ENCODE results near the gene ANKS1B.

ANKS1B gene

DNA sequence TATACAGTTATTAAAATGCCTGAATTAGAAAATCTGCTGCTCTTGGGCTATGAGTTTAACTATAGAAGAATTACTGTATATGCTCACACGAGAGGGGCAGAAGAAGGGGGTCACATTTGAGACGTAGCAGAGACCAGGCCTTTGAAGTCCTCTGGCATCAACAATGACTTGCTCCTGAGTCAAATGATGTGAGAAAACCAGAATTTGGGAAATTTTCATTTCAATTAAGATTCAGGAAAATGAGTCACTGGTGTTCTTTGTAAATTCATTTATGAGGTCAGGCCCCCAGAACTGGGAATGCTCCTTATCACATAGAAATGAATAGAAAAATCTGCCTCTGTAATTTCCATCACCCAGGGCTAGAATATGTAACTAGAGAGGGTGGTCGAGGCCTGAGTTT lies 1246.7 kb downstream of the ANKS1B start:
- Histone ChIP-seq H3K4me1 (peaks cover 14% of the 10 kb centered on the region), H3K4me3 (ENCODE audit: low read depth, low read length) (no peak overlapping the region), H3K36me3 (no peaks in the 10 kb centered on the region), H3K27me3 (no peaks in the 10 kb centered on the region; the same call in 1 of the 2 replicates), H3K9me3 (no peaks in the 10 kb centered on the region)
- DNase-seq, result no peak
- TF ChIP-seq, protein P1, sequence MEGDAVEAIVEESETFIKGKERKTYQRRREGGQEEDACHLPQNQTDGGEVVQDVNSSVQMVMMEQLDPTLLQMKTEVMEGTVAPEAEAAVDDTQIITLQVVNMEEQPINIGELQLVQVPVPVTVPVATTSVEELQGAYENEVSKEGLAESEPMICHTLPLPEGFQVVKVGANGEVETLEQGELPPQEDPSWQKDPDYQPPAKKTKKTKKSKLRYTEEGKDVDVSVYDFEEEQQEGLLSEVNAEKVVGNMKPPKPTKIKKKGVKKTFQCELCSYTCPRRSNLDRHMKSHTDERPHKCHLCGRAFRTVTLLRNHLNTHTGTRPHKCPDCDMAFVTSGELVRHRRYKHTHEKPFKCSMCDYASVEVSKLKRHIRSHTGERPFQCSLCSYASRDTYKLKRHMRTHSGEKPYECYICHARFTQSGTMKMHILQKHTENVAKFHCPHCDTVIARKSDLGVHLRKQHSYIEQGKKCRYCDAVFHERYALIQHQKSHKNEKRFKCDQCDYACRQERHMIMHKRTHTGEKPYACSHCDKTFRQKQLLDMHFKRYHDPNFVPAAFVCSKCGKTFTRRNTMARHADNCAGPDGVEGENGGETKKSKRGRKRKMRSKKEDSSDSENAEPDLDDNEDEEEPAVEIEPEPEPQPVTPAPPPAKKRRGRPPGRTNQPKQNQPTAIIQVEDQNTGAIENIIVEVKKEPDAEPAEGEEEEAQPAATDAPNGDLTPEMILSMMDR (IDR thresholded peaks at IDR 0.05; ENCODE audit: low read depth, low read length), result no peak

DNA sequence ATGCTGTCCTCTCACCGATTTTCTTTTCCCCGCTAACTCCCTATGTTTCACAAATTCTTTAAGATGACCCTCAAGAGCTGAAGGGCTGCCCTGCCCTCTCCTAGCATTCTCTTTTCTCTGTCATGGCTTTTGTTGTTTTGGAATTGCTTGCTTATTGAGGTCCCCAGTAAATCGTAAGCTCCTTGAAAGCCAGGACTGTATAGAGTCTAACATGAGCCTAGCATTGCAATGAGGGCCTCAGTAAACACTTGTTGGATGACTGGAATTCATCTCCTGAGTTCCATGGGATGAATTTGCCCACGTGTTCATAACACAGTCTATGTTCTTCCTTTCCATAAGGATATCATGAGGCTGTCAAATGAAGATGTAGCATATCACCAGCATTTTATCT lies 1247.4 kb downstream of the ANKS1B start:
- no peaks in the 10 kb centered on the region for H3K36me3 ChIP-seq
- no peaks in the 10 kb centered on the region; the same call in 1 of the 2 replicates for H3K27me3 ChIP-seq
- H3K9me3 ChIP-seq, result no peaks in the 10 kb centered on the region
- peaks cover 14% of the 10 kb centered on the region for H3K4me1 ChIP-seq
- TF ChIP-seq, protein P1 (IDR thresholded peaks at IDR 0.05; ENCODE audit: low read depth, low read length), result no peak
- DNase-seq, result no peak
- no peak overlapping the region for H3K4me3 ChIP-seq (ENCODE audit: low read depth, low read length)

DNA sequence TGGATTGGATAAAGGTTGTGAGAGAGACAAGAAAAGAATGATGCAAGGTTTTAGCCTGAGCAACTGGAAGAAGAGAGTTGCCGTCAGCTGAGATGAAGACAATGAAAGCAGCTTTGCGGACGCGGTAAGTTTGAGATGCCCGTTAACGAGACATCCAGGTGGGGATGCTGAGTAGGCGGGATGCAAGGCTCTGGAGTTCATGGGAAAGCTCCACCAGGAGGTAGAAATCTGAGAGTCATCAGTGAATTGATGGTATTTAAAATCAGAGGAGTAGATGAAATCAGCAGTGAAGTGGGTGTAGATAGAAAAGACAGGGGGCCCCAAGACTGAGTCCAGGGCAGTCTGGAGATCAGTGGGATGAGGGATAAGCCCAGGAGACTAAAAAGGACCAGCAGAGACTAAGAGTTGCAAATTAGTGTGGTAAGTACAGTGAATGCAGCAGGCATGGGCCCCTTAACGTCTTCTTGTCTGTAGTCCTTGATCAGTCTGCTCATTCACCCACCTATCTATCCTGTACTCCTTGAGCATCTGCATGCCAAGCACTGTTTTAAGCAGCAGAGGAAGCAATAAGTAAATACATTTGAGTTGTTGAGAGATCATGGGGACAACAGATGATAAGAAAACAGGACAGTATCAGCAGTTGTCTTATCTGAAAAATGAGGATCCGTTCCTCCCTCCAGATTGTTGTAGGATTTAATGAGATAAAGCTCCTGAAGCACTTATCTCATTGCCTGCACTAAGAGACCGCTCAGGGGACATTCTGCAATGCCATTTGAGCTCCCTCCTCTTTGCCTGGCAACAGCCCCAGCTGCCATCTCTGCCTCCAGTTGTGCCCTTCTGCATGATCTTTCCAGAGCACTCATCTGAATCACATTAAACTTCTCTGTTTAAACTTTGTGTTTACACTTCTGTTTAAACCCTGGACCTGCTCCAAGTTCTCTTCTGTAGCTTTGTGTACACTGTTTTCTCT lies 1248.1 kb downstream of the ANKS1B start:
- H3K9me3 ChIP-seq, result no peaks in the 10 kb centered on the region
- DNase-seq, result peak; percentile 48
- no peaks in the 10 kb centered on the region; the same call in 1 of the 2 replicates for H3K27me3 ChIP-seq
- H3K4me3 ChIP-seq (ENCODE audit: low read depth, low read length), result no peak overlapping the region
- peaks cover 14% of the 10 kb centered on the region for H3K4me1 ChIP-seq
- no peaks in the 10 kb centered on the region for H3K36me3 ChIP-seq
- TF ChIP-seq, protein P1 (IDR thresholded peaks at IDR 0.05; ENCODE audit: low read depth, low read length), result no peak

DNA sequence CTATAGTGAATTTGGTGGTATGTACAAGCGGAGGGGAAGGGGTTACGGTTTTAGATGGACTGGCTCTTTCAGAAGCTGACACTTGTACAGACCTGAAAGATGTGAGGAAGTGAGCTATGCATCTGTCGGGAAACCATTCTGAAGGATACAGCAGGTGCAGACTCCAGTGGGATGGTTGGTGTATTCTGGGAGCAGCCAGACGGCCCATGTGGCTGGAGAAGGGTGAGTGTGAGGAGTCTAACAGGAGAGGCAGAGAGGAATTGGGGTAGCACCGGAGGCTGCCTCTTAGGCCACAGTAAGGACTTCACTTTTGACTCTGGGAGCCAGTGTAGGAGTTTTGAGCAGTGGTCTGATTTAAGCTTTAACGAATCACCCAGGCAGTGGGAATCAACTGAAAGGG lies 1248.9 kb downstream of the ANKS1B start:
- peaks cover 14% of the 10 kb centered on the region for H3K4me1 ChIP-seq
- no peaks in the 10 kb centered on the region for H3K36me3 ChIP-seq
- TF ChIP-seq, protein P1 (IDR thresholded peaks at IDR 0.05; ENCODE audit: low read depth, low read length), result no peak

DNA sequence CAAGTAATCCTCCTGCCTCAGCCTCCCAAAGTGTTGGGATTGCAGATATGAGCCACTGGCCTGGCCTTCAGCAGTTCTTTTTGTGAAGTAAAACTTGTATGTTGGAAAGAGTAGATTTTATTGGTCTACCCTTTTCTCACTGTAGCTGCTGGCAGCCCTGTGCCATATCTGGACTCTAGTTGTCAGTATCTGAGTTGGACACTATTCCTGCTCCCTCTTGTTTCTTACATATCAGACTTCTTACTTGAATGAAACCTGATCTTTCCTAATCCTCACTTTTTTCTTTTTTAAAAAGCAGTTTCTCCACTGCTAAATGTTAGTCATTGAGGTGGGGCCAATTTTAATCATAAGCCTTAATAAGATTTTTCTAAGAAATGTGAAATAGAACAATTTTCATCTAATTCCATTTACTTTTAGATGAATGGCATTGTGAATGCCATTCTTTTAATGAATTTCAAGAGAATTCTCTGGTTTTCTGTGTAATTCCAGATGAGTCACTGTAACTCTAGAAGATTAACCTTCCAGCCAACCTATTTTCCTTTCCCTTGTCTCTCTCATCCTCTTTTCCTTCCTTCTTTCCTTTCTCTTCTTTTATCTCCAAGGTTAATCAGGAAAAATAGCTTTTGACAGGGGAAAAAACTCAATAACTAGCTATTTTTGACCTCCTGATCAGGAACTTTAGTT lies 1250.9 kb downstream of the ANKS1B start:
- H3K9me3 ChIP-seq, result no peaks in the 10 kb centered on the region
- peaks cover 14% of the 10 kb centered on the region for H3K4me1 ChIP-seq
- TF ChIP-seq, protein P1 (IDR thresholded peaks at IDR 0.05; ENCODE audit: low read depth, low read length), result no peak
- no peak overlapping the region for H3K4me3 ChIP-seq (ENCODE audit: low read depth, low read length)
- no peaks in the 10 kb centered on the region for H3K27me3 ChIP-seq
- H3K36me3 ChIP-seq, result no peaks in the 10 kb centered on the region
- DNase-seq, result no peak

More for the DNA sequence above, 1248.9 kb downstream of the ANKS1B start:
- H3K4me3 ChIP-seq (ENCODE audit: low read depth, low read length), result no peak overlapping the region
- DNase-seq, result no peak
- no peaks in the 10 kb centered on the region; the same call in 1 of the 2 replicates for H3K27me3 ChIP-seq
- no peaks in the 10 kb centered on the region for H3K9me3 ChIP-seq
